SHP77 treated with DMSO at 0.1 percent for 48 hours (cell line): ENCODE measurements around the gene AHNAK2.

ENCODE experiments used
- DNase-seq: peaks from one replicate; lab custom pipeline; 2025; lab: John Stamatoyannopoulos, UW

The AHNAK2 gene

GRCh38 chr14:104939666-104940410 is 38.3 kb downstream of the AHNAK2 start:
- DNase-seq = no peak

- DNase-seq = no peak
Measured at GRCh38 chr14:104938960-104939359, 39.2 kb downstream of the AHNAK2 start.

- no peak for DNase-seq
Measured at GRCh38 chr14:104938436-104938835, 39.7 kb downstream of the AHNAK2 start.

GRCh38 chr14:104937694-104938365 is 40.3 kb downstream of the AHNAK2 start:
- DNase-seq = no peak

GRCh38 chr14:104937161-104937560 is 41.0 kb downstream of the AHNAK2 start:
- no peak for DNase-seq

- DNase-seq = no peak
Measured at GRCh38 chr14:104936361-104937155, 41.6 kb downstream of the AHNAK2 start.

- no peak for DNase-seq
Measured at GRCh38 chr14:104935955-104936354, 42.2 kb downstream of the AHNAK2 start.

- no peak for DNase-seq
Measured at GRCh38 chr14:104935026-104935650, 43.0 kb downstream of the AHNAK2 start.

GRCh38 chr14:104933746-104934733 is 44.1 kb downstream of the AHNAK2 start:
- no peak for DNase-seq

GRCh38 chr14:104932676-104933631 is 45.2 kb downstream of the AHNAK2 start:
- peak; percentile 25 for DNase-seq

- no peak for DNase-seq
Measured at GRCh38 chr14:104931771-104932675, 46.2 kb downstream of the AHNAK2 start.

GRCh38 chr14:104931304-104931770 is 46.8 kb downstream of the AHNAK2 start:
- DNase-seq = no peak

GRCh38 chr14:104930526-104931303 is 47.5 kb downstream of the AHNAK2 start:
- no peak for DNase-seq

- DNase-seq = no peak
Measured at GRCh38 chr14:104929268-104930230, 48.6 kb downstream of the AHNAK2 start.

GRCh38 chr14:104928391-104929133 is 49.6 kb downstream of the AHNAK2 start:
- no peak for DNase-seq

- no peak for DNase-seq
Measured at GRCh38 chr14:104927901-104928300, 50.3 kb downstream of the AHNAK2 start.
